Fibroblast of lung (primary cell): ENCODE measurements around the gene PITPNB.

ENCODE experiments used
- CTCF ChIP-seq, 2 donors: IDR thresholded peaks in 1 of 2; conservative IDR thresholded peaks in 1 of 2; 1 replicate in 1 of 2; 2 replicates in 1 of 2; pipeline ENCODE4 v1.5.1; 2011 to 2012; ENCODE audit warnings: low read length in 2 of 2, control low read depth in 1 of 2, inconsistent platforms in 1 of 2, low read depth in 1 of 2, mild to moderate bottlenecking in 1 of 2
- EZH2 ChIP-seq: IDR thresholded peaks from 2 replicates; pipeline ENCODE4 v1.5.1; 2012; ENCODE audit warnings: low read length, control low read depth, mild to moderate bottlenecking; ENCODE audit errors: missing control alignments

DNA sequence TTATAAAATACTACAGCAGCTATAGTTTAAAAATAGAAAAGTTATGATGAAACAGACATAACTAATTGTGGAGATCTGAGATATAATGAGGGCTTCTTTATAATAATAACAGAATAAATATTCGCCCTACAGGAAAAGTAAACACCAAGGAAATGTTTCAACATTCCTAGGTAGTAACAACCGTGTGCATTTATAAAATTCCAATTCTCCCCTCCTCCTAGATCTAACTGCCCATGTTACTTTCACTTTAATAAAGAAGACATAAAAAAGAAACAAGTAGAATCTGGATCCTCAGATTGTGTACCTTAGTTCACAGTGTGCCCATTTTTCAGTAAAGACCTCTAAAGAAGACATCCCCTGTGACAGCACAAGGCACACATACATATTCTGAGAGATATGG is 59.7 kb downstream of the PITPNB start:
- TF ChIP-seq CTCF (conservative IDR thresholded peaks at IDR 0.05 in 1 of 2, IDR thresholded peaks at IDR 0.05 in 1 of 2; ENCODE audit: low read depth in 1 of 2, low read length in 2 of 2) = no peak
- no peak for TF ChIP-seq EZH2
